MM.1S (cell line): ENCODE results near the gene SELENOO.

ENCODE experiments used
- DNase-seq: peaks from one replicate; pipeline ENCODE4 v3.0.0-alpha.2; 2015
- H2AFZ ChIP-seq: fragments of 300-600 bp; sonication (generic); 2 replicates; pipeline ENCODE4 v1.6.0; 2016; ENCODE audit warnings: antibody characterized with exemption, low read length
- H3F3A ChIP-seq: fragments of 300-600 bp; sonication (generic); 2 replicates; pipeline ENCODE4 v1.6.1; 2016; ENCODE audit warnings: mild to moderate bottlenecking, antibody characterized with exemption, low read length, moderate library complexity, mixed read lengths; ENCODE audit not compliant: insufficient read depth
- H3K27ac ChIP-seq: fragments of 300-600 bp; sonication (generic); 2 replicates; pipeline ENCODE4 v1.5.1; 2016; ENCODE audit warnings: mild to moderate bottlenecking, low read length
- H3K27me3 ChIP-seq: fragments of 300-600 bp; sonication (generic); replicated peaks from 2 replicates; pipeline ENCODE4 v1.6.0; 2016; ENCODE audit warnings: low read length; ENCODE audit not compliant: insufficient read depth
- H3K36me3 ChIP-seq: fragments of 300-600 bp; sonication (generic); replicated peaks from 2 replicates; pipeline ENCODE4 v1.6.1; 2016; ENCODE audit warnings: mild to moderate bottlenecking, low read length, mixed read lengths; ENCODE audit not compliant: insufficient read depth
- H3K4me1 ChIP-seq: fragments of 300-600 bp; sonication (generic); 2 replicates; pipeline ENCODE4 v1.6.1; 2016; ENCODE audit warnings: low read length, mixed read lengths
- H3K4me2 ChIP-seq: fragments of 300-600 bp; sonication (generic); 2 replicates; pipeline ENCODE4 v1.6.0; 2016; ENCODE audit warnings: low read depth, low read length
- H3K4me3 ChIP-seq: fragments of 300-600 bp; sonication (generic); 2 replicates; pipeline ENCODE4 v1.5.1; 2016; ENCODE audit warnings: low read length, mixed read lengths
- H3K79me2 ChIP-seq: fragments of 300-600 bp; sonication (generic); 2 replicates; pipeline ENCODE4 v1.6.1; 2016; ENCODE audit warnings: mixed run types, low read length, mixed read lengths
- H3K9ac ChIP-seq: fragments of 300-600 bp; sonication (generic); 2 replicates; pipeline ENCODE4 v1.6.1; 2016; ENCODE audit warnings: low read length, mixed read lengths
- H3K9me2 ChIP-seq: fragments of 300-600 bp; sonication (generic); replicated peaks from 2 replicates; pipeline ENCODE4 v1.6.1; 2016; ENCODE audit warnings: mild to moderate bottlenecking, low read length, mixed read lengths; ENCODE audit not compliant: insufficient read depth
- H3K9me3 ChIP-seq: fragments of 300-600 bp; sonication (generic); replicated peaks from 2 replicates; pipeline ENCODE4 v1.6.1; 2016; ENCODE audit warnings: mild to moderate bottlenecking, low read length, mixed read lengths; ENCODE audit not compliant: insufficient read depth
- H4K20me1 ChIP-seq: fragments of 300-600 bp; sonication (generic); 2 replicates; pipeline ENCODE4 v1.6.1; 2016; ENCODE audit warnings: mild to moderate bottlenecking, low read length, moderate library complexity, mixed read lengths; ENCODE audit not compliant: insufficient read depth
- EZH2 ChIP-seq: fragments of 300-600 bp; sonication (generic); optimal IDR thresholded peaks from 2 replicates; pipeline ENCODE3; 2017; ENCODE audit warnings: low read depth, mild to moderate bottlenecking, antibody characterized with exemption, low read length, mixed read lengths
- EZH2phosphoT487 ChIP-seq: fragments of 300-600 bp; sonication (generic); IDR thresholded peaks from 2 replicates; pipeline ENCODE4 v1.6.1; 2018; ENCODE audit warnings: antibody characterized with exemption, low read length
- TF ChIP-seq, protein P1 (sequence below): fragments of 300-600 bp; sonication (generic); IDR thresholded peaks from 2 replicates; pipeline ENCODE4 v1.5.1; 2016; ENCODE audit warnings: antibody characterized with exemption, low read length, mixed read lengths

The SELENOO gene

DNA sequence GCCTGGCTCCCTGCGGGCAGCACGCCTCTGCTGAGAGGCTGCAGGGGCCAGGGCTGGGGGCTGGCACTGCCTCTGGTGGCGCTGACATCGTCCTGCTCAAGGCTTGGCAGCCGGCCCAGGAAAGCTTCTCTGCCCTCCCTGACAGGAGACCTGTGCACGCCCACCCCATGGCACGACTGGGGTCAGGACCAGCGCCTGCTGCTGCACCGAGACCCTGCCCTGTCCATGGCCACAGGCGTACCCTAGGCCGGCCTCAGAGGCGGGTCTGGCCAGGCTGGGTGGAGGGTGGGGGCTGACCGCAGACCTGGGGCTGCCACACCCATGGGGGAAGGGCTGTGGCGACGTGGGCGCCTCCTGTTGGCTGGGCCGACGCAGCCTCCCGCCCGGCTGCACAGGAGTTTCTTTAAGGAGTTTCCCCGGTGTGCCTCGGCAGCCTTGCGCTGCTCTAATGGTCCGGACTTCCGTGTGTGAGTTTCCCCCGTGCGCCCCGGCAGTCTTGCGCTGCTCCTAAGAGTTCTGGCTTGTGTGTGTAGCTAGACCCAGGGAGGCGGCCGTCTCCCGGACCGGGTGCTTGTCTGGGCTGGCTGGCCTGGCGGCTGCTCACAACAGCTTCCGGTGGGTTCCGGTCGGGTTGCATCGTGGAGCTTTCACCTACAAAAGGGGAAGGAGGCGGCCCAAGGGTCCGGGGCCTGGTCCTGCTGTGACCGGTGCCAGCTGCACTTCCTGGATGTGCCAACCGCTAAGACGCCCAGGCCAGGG lies 10.4 kb upstream of the SELENOO start:
- Histone ChIP-seq H2AFZ (peak overlapping the region; percentile 40), H3K9ac (peak overlapping the region; percentile 78), H3K9me2 (no peaks in the 10 kb centered on the region), H3K36me3 (no peaks in the 10 kb centered on the region; the same call in 1 of the 2 replicates), H3F3A (peaks cover 44% of the 10 kb centered on the region), H3K4me3 (peak overlapping the region; percentile 60), H3K4me1 (peaks cover 36% of the 10 kb centered on the region), H4K20me1 (no peaks in the 10 kb centered on the region), H3K79me2 (peaks cover 79% of the 10 kb centered on the region), H3K4me2 (peak overlapping the region; percentile 75), H3K27ac (peak overlapping the region; percentile 83), H3K9me3 (no peaks in the 10 kb centered on the region), H3K27me3 (no peaks in the 10 kb centered on the region)
- TF ChIP-seq EZH2phosphoT487, result no peak
- TF ChIP-seq EZH2, result no peak
- TF ChIP-seq, protein P1, sequence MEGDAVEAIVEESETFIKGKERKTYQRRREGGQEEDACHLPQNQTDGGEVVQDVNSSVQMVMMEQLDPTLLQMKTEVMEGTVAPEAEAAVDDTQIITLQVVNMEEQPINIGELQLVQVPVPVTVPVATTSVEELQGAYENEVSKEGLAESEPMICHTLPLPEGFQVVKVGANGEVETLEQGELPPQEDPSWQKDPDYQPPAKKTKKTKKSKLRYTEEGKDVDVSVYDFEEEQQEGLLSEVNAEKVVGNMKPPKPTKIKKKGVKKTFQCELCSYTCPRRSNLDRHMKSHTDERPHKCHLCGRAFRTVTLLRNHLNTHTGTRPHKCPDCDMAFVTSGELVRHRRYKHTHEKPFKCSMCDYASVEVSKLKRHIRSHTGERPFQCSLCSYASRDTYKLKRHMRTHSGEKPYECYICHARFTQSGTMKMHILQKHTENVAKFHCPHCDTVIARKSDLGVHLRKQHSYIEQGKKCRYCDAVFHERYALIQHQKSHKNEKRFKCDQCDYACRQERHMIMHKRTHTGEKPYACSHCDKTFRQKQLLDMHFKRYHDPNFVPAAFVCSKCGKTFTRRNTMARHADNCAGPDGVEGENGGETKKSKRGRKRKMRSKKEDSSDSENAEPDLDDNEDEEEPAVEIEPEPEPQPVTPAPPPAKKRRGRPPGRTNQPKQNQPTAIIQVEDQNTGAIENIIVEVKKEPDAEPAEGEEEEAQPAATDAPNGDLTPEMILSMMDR, result peak; percentile 55
- DNase-seq, result peak; percentile 83

DNA sequence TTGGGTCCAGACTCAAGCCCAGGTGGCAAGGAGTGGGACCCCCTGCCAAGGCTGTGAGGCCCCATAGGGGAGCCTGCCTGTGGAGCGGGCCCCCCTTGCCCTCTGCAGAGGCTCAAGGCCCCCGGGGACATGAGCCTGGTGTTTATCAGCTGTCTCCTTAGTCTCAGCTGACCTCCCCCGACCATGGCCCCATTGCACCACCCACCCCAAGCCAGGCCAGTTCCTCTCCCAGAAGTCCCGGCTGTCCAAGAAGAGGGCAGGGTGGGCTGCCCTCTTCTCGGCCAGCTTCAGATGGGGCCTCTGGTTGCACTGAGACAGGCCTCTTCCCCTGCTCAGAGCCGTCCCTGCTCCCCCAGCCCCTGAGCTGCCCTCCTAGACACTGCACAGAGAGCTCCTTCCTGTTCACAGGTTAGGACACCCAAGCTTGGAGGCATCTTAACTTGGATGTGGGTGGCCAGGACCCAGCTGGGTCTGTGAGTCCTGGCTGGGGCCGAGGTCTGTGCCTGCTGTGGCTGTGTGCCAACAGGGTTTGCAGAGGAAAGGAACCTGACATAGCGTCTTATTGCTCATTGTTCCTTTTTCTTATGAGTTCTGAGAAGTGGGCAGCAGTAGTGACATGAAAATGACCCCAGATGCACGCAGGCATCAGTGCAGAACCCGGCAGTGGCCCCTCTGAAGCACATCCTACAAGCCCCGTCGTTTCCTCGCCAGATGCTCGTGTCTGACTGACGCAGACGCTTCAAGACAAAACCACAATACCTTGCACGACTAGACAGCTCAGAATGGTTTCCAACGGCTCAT lies 9.7 kb upstream of the SELENOO start:
- H3K27ac ChIP-seq, result peak overlapping the region; percentile 83
- TF ChIP-seq, protein P1, result no peak
- TF ChIP-seq EZH2 (no peak), EZH2phosphoT487 (no peak)

DNA sequence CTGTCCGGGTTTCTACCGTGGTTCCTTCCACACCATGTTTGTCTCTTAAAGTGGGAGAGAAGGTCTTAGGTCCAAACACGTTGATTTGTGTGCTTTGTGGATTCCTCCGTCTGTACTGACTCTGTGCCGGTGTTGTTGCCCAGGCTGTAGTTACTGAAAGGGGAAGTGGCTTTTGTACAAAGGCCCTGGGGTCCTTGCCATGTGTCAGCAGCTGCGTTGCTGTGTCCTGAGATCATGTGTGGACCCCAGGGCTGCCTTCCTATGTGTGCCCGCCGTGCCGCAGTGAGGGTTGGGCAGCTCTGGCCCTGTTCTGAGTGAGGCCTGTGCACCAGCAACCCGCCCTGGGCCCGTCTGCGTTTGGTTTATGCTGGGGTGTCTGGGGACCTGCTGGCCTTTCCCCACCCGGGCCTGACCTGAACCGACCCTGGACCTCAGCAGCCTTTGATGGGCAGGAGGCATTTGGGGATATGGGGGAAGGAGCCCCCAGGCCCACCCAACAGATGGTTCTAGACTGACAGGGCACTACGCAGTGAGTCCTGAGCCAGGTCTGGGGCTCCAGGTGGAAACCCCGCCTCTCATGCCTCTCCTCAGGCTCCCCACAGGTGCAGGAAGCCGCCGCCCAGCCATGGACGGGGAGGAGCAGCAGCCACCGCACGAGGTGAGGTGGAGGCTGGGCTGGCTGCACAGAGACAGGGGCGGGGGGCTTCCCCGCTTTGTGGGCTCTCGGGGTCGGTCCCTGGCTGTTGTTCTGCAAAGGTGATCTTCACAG lies 8.2 kb upstream of the SELENOO start:
- H4K20me1 ChIP-seq, result no peaks in the 10 kb centered on the region
- H3K9ac ChIP-seq, result no peak overlapping the region
- no peaks in the 10 kb centered on the region for H3K9me3 ChIP-seq
- no peak for DNase-seq
- H3K9me2 ChIP-seq, result no peaks in the 10 kb centered on the region
- no peaks in the 10 kb centered on the region; the same call in 1 of the 2 replicates for H3K36me3 ChIP-seq
- H3F3A ChIP-seq, result peaks cover 36% of the 10 kb centered on the region
- H2AFZ ChIP-seq, result no peak overlapping the region
- H3K27ac ChIP-seq, result no peak overlapping the region
- no peaks in the 10 kb centered on the region for H3K27me3 ChIP-seq
- H3K4me3 ChIP-seq, result no peak overlapping the region
- peaks cover 61% of the 10 kb centered on the region for H3K79me2 ChIP-seq
- TF ChIP-seq, protein P1, result no peak
- TF ChIP-seq EZH2, result no peak
- no peak for TF ChIP-seq EZH2phosphoT487
- H3K4me1 ChIP-seq, result peaks cover 28% of the 10 kb centered on the region
- H3K4me2 ChIP-seq, result no peak overlapping the region

More for the DNA sequence above, 9.7 kb upstream of the SELENOO start:
- Histone ChIP-seq H3K4me1 (peaks cover 35% of the 10 kb centered on the region), H3K79me2 (peaks cover 76% of the 10 kb centered on the region), H3K4me3 (peak overlapping the region; percentile 60), H3K9me2 (no peaks in the 10 kb centered on the region), H3K4me2 (peak overlapping the region; percentile 75), H3K9ac (peak overlapping the region; percentile 78), H4K20me1 (no peaks in the 10 kb centered on the region), H2AFZ (peak overlapping the region; percentile 40; the same call in 1 of the 2 replicates), H3F3A (peaks cover 44% of the 10 kb centered on the region), H3K27me3 (no peaks in the 10 kb centered on the region), H3K36me3 (no peaks in the 10 kb centered on the region; the same call in 1 of the 2 replicates), H3K9me3 (no peaks in the 10 kb centered on the region)
- DNase-seq, result no peak
